ENCODE measurements around the gene AHCYL2.
"Not testable (repeated sequence)": the region's sequence is repeated elsewhere in the genome, so short reads cannot be mapped to it uniquely, and the experiment has no call there.

Gene AHCYL2

GRCh38 chr7:129456421-129456820 is 231.6 kb downstream of the AHCYL2 start:
- DNase-seq (ENCODE audit: low spot score) = no peak

DNA sequence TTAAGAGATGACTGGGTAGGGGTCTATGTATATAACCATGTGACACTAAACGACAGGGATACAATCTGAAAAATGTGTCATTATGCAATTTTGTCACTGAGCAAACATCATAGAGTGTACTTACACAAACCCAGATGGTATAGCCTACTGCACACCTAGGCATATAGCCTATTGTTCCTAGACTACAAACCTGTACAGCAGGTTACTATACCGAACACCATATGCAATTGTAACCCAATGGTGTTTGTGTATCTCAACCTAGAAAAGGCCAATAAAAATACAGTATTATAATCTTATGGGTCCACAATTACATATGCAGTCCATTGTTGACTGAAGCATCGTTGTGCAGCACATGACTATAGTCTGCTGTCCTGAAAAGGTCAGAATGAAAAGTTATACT is 232.3 kb downstream of the AHCYL2 start:
- no peak for DNase-seq (ENCODE audit: low spot score)

GRCh38 chr7:129458171-129458570 is 233.3 kb downstream of the AHCYL2 start:
- DNase-seq (ENCODE audit: low spot score) = no peak

DNA sequence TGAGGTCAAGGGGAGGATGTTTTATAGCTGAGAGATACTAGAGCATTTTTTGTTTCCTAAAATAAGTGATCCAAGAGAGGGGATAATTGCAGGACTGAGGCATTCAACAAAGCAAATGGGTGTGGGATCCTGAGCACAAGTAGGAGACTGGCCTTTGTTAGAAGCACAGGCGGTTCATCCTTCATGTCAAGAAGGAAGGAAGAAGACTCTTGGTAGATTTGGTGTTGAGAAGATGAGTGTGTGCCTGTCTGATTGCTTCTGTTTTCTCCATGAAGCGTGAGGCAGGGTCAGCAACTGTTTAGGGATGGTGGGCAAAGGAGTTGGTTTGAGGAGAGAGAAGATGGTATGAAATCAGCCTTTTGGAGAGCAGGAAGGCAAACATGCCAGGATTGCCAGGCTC is 237.0 kb downstream of the AHCYL2 start:
- DNase-seq (ENCODE audit: low spot score) = no peak

DNA sequence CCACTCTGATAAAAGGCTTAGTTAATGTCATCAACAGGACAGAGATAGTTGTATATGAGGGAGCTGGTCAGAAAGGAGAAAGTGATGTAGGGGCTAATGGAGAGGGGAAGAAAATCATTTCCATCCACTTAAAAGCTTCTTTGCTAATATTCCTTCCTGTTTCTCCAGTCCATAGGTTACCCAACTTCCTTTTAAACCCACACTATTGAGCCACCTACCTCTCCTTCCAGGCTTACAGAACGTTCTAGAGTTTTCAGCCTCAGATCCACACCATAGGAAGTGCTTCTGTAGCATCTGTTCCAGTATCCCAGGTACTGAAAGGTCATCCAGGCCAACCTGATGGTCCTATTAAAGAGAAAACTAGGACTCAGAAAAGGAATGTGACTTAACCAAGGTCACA is 237.6 kb downstream of the AHCYL2 start:
- DNase-seq (ENCODE audit: low spot score) = no peak

- DNase-seq (ENCODE audit: low spot score) = no peak
These were observed 239.4 kb downstream of the AHCYL2 start for GRCh38 chr7:129464194-129464593.

GRCh38 chr7:129465080-129465479 is 240.2 kb downstream of the AHCYL2 start:
- DNase-seq (ENCODE audit: low spot score) = no peak

DNA sequence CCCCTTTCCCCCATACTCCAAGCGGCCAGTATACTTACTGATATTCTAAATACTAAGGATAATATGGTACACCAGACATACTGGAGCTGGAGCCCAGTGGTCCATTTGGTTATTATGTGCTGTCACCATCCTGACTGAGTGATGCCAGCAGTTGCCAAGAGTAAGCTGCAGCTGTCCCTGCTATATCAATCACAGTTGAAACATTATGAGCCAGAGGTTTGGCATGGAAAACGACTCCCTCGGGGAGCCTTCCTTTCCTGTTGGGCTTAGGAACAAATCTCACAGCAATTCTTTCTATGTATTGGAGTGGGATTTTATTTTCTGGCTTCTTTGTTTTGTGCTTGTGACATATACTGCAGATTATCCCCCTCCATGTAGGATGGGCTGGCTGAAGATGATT is 242.0 kb downstream of the AHCYL2 start:
- no peak for DNase-seq (ENCODE audit: low spot score)

DNA sequence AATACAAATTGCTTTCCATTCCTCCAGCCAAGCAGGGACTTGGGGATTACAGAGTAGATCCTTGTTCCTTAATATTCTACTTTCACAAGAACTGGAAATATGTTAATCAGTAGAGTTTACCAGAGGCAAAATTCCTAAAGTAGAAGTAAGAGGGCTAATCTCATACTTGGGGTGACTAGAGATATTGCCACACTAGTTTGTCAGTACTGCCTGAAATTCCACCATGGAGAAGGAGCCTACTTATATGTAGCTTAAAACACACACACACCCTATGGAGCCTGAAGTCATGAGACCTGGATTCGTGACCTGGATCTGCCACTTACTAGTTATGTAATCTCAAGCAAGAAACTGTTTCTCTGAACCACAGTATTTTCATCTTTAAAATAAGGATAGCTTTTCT is 243.3 kb downstream of the AHCYL2 start:
- DNase-seq (ENCODE audit: low spot score) = no peak

GRCh38 chr7:129468547-129468946 is 243.7 kb downstream of the AHCYL2 start:
- DNase-seq (ENCODE audit: low spot score) = no peak

DNA sequence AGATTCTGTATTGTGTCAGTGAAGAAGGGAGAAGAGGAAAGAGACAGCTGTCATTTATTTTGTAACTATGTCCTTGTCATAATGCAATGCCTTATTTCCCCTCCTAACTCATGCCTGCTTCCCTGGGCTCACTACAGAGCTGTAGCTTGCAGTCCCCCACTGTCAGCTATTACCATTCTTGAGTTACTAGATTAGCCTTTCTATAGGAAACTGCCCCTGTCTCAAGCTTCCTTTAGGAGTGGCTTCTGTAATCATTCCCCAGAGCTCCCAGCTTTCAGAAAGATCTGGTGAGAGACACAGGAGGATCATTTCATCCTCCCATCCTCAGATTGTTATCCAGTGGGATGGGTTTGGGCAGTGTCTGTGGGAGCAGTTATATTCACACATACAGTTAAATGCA is 245.1 kb downstream of the AHCYL2 start:
- no peak for DNase-seq (ENCODE audit: low spot score)

DNA sequence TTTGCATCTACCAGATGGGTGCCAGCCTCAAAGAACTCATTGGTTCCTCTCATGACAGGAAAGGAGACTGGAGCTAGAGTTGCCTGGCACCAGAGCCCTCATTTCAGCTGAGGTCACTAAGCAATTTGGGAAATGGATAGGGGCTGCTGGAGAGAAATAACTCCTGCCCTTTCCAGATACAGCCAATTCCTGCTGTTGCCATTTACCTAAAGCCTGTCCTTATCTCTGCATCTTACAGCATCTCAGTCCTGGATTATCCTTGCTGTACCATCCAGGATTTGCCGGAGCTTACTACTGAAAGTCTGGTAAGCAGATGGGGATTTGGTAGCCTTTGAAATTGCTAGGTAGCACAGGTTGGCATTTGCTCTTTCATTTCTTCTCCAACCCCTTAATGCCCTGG is 245.6 kb downstream of the AHCYL2 start:
- DNase-seq (ENCODE audit: low spot score) = no peak

- no peak for DNase-seq (ENCODE audit: low spot score)
These were observed 246.6 kb downstream of the AHCYL2 start for GRCh38 chr7:129471402-129471827.

DNA sequence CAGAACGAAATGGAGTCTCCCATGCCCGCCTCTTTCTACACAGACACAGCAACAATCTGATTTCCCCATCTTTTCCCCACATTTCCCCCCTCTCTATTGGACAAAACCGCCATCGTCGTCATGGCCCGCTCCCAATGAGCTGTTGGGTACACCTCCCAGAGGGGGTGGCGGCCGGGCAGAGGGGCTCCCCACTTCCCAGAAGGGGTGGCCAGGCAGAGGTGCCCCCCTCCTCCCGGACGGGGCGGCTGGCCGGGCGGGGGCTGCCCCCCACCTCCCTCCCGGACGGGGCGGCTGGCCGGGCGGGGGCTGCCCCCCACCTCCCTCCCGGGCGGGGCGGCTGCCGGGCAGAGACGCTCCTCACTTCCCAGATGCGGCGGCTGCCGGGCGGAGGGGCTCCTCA is 251.1 kb downstream of the AHCYL2 start:
- not testable (repeated sequence) for DNase-seq (ENCODE audit: low spot score)

DNA sequence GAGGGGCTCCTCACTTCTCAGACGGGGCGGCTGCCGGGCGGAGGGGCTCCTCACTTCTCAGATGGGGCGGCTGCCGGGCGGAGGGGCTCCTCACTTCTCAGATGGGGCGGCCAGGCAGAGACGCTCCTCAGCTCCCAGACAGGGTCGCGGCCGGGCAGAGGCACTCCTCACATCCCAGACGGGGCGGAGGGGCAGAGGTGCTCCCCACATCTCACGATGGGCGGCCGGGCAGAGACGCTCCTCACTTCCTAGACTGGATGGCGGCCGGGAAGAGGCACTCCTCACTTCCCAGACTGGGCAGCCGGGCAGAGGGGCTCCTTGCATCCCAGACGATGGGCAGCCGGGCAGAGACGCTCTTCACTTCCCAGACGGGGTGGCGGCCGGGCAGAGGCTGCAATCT is 251.6 kb downstream of the AHCYL2 start:
- not testable (repeated sequence) for DNase-seq (ENCODE audit: low spot score)

All from HuH-7 (cell line).